ENCODE data around the gene PDE11A. TPM values are rescaled to one million over a fixed set of nuclear protein-coding genes. Genes with fewer than 3 reads are reported as not detected.

The PDE11A gene
- total and polyA plus RNA-seq, 2 of the 13 experiments (the other 11 are each of a cell fraction or from before 2014, with no cell fraction given) = 1.2 to 1.7 TPM

DNA sequence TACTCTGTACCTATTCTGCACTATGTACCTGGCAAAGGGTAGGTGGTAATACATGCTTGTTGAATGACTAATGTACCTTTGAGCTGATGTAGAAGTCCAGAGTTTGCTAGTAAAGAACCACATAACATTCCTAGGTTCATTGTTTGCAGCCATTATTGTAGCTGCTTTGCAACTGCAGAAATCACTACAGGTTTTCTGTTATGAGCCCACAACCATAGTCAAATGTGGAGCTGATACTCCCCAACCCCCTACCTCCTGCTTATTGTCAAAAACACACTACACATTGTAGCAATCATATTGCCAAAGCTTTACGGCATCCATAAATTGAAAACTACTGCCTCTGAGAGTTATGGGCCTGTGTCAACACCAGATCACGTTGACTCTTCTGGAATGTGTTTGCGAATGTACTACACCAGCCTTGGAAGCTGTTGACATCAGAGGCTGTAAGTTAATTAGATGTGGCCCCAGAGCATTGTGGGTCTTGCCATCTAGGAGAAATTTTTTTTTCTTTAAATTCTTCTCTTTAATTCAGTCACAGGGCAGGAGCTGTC is 493.0 kb downstream of the PDE11A start (continued):
- TF ChIP-seq, protein P1, sequence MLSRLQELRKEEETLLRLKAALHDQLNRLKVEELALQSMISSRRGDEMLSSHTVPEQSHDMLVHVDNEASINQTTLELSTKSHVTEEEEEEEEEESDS (CRISPR knock-in tag; IDR thresholded peaks at IDR 0.05; ENCODE audit: borderline replicate concordance) = 0 out of 2 replicates have a peak, but pooled peaks have one; percentile 27
- TF ChIP-seq ZNF3 (CRISPR knock-in tag; IDR thresholded peaks at IDR 0.05) (peak; percentile 97), KLF11 (CRISPR knock-in tag; IDR thresholded peaks at IDR 0.05) (no peak), HNF4A (CRISPR knock-in tag; IDR thresholded peaks at IDR 0.05) (peak; percentile 73), ARID5B (CRISPR knock-in tag; IDR thresholded peaks at IDR 0.05) (peak; percentile 43), ZBTB20 (CRISPR knock-in tag; IDR thresholded peaks at IDR 0.05; ENCODE audit: borderline replicate concordance, low read depth) (0 out of 2 replicates have a peak, but pooled peaks have one; percentile 26), ZBTB2 (CRISPR knock-in tag; IDR thresholded peaks at IDR 0.05; ENCODE audit: low read depth) (no peak), RBFOX2 (IDR thresholded peaks at IDR 0.05; ENCODE audit: low read depth, low read length) (no peak), GATAD2A (CRISPR knock-in tag; IDR thresholded peaks at IDR 0.05) (peak; percentile 26; the same call in 1 of the 2 replicates), CEBPG (CRISPR knock-in tag; IDR thresholded peaks at IDR 0.05) (0 out of 2 replicates have a peak, but pooled peaks have one; percentile 6)
- TF ChIP-seq, protein P2, sequence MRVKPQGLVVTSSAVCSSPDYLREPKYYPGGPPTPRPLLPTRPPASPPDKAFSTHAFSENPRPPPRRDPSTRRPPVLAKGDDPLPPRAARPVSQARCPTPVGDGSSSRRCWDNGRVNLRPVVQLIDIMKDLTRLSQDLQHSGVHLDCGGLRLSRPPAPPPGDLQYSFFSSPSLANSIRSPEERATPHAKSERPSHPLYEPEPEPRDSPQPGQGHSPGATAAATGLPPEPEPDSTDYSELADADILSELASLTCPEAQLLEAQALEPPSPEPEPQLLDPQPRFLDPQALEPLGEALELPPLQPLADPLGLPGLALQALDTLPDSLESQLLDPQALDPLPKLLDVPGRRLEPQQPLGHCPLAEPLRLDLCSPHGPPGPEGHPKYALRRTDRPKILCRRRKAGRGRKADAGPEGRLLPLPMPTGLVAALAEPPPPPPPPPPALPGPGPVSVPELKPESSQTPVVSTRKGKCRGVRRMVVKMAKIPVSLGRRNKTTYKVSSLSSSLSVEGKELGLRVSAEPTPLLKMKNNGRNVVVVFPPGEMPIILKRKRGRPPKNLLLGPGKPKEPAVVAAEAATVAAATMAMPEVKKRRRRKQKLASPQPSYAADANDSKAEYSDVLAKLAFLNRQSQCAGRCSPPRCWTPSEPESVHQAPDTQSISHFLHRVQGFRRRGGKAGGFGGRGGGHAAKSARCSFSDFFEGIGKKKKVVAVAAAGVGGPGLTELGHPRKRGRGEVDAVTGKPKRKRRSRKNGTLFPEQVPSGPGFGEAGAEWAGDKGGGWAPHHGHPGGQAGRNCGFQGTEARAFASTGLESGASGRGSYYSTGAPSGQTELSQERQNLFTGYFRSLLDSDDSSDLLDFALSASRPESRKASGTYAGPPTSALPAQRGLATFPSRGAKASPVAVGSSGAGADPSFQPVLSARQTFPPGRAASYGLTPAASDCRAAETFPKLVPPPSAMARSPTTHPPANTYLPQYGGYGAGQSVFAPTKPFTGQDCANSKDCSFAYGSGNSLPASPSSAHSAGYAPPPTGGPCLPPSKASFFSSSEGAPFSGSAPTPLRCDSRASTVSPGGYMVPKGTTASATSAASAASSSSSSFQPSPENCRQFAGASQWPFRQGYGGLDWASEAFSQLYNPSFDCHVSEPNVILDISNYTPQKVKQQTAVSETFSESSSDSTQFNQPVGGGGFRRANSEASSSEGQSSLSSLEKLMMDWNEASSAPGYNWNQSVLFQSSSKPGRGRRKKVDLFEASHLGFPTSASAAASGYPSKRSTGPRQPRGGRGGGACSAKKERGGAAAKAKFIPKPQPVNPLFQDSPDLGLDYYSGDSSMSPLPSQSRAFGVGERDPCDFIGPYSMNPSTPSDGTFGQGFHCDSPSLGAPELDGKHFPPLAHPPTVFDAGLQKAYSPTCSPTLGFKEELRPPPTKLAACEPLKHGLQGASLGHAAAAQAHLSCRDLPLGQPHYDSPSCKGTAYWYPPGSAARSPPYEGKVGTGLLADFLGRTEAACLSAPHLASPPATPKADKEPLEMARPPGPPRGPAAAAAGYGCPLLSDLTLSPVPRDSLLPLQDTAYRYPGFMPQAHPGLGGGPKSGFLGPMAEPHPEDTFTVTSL (CRISPR knock-in tag; IDR thresholded peaks at IDR 0.05; ENCODE audit: borderline replicate concordance) = peak; percentile 43; the same call in 1 of the 2 replicates
- TF ChIP-seq, protein P3, sequence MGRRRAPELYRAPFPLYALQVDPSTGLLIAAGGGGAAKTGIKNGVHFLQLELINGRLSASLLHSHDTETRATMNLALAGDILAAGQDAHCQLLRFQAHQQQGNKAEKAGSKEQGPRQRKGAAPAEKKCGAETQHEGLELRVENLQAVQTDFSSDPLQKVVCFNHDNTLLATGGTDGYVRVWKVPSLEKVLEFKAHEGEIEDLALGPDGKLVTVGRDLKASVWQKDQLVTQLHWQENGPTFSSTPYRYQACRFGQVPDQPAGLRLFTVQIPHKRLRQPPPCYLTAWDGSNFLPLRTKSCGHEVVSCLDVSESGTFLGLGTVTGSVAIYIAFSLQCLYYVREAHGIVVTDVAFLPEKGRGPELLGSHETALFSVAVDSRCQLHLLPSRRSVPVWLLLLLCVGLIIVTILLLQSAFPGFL (CRISPR knock-in tag; IDR thresholded peaks at IDR 0.05) = no peak
